HG02884 (cell line): ENCODE data around the gene NOTCH4.
"Not testable (repeated sequence)": the region's sequence is repeated elsewhere in the genome, so short reads cannot be mapped to it uniquely, and the experiment has no call there.

Source experiments
- ATAC-seq: cut with Tn5 transposase; IDR thresholded peaks from one replicate; pipeline ENCODE4 v1.9.1; 2021; ENCODE audit warnings: mild to moderate bottlenecking, moderate library complexity; ENCODE audit not compliant: unreplicated experiment

NOTCH4 gene

GRCh38 chr6:32223258-32224235, at the start of gene NOTCH4:
Gene NOTCH4, minus strand, starts transcription at chr6:32224067. Its CDS starts 139 bp downstream, at chr6:32223928.
- ATAC-seq = no peak

DNA sequence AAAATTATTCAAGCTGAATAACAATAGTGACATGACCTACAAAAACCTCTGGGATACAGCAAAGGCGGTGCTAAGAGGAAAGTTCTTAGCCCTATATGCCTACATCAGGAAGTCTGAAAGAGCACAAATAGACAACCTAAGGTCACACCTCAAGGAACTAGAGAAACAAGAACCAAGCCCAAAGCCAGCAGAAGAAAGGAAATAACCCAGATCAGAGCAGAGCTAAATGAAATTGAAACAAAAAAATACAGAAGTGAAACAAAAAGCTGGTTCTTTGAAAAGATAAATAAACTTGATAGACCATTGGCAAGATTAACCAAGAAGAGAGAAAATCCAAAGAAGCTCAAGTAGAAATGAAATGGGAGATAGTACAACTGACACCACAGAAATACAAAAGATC, 47.6 kb upstream of the NOTCH4 start:
- no peak for ATAC-seq

DNA sequence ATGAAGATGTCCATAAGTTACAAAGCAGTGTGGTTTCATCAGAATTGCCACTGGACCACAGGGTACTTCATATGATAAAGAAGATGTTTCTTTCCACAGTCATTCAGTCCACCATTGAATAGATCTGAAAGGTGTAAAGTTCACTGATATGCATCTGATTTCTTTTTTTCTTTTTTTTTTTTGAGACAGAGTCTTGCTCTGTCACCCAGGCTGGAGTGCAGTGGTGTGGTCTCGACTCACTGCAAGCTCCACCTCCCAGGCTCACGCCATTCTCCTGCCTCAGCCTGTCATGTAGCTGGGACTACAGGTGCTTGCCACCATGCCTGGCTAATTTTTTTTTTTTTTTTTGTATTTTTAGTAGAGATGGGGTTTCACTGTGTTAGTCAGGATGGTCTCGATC, 44.6 kb upstream of the NOTCH4 start:
- not testable (repeated sequence) for ATAC-seq

DNA sequence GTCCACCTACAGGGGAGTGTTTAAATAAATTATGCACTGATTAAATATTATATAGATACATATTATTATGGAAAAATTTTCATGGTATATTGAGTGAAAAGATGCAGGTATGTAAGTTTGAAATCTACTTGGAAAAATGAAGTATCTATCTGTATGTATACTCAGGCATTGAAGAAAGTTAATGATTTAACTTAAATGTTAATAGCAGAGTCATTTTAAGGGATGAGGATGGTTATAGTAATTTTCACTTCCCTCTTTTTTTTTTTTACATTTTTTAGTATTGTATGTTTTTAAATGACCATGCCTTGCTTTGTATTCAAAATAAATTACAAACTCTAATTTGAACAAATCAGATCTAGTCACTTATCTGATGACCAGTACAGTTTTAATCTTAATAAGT, 43.2 kb upstream of the NOTCH4 start:
- ATAC-seq = no peak

GRCh38 chr6:32257262-32257661, 33.4 kb upstream of the NOTCH4 start:
- ATAC-seq = not testable (repeated sequence)

DNA sequence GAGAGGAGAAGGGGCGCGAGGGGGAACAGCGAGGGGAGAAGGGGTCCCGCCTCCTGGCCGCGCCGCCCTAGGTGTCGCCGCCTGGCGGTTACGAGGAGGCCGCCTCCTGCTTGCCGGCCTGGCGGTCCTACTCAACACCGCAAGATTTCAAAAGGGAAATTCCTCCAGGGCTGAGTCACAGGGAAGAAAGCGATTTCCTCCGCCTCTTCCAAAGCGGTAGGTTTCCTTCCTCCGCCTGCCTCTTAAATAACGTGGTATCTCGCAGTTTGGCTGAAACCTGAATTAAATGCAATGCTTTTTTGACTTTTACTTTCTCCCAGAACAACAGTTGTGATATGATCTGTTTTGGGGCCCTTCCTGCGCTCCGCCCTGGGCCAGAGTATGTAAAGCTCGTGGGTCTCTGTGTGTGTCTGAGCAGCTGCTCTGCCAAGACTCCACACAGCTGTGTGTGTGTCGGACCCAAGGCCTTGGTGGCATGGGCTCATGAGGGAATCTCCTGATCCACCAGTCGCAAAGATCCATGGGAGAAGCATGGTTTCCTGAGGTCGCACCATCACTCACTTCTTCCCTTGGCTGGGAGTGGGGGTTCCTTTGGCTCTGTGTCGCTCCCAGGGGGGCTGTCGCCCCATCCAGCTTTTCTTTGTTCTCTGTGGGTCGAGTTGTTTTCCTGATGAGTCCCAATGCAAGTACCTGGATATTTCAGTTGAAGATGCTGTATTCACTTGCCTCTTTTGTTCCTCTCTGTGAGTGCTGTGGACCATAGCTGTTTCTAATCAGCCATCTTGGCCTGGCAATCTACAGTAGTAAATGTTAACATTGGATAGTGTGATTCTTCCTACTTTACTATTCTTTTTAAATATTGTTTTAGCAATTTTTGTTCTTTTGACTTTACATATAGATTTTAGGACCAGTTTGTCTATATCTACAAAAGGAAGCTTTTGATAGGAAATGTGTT, 31.6 kb upstream of the NOTCH4 start:
- ATAC-seq = no peak

DNA sequence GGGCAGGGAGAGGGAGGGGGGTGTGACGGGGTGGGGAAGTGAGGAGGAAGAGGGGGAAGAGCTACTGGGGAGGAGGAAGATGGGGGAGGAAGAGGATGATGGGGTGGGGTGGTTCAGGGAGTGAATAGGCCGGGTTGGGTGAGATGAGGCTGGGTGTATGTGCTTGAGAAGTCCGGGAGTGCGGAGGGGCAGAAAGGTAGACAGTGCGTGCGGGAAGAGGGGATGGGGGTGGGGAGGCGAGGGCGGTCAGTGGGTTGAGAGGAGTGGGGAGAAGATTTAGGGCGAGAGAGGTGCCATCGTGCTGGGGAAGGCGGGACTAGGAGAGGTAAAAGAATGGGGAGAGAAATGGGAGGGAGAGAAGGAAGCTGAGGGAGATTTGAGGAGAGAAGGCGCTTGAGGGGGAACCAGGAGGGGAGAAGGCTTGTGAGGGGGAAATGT, 30.9 kb upstream of the NOTCH4 start:
- no peak for ATAC-seq

GRCh38 chr6:32252331-32253009, 28.6 kb upstream of the NOTCH4 start:
- no peak for ATAC-seq

DNA sequence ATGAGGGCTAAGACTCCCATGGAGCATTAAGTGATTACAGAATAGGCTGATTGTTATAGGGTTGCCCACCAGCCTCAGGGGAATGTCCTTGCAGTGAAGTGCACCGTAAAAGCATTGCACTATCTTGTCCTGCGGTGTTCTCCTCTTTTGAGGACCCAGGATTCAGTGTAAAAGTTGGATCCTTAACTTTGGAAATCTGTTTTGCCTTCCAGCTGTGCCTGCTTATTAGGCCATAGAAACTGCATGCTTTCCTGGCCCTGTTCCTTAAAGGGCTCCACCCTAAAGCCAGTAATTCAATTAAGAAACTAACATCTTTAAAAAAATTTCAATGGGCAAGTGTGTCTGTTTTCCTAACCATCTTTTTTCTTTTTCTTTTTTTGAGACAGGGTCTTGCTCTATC, 25.4 kb upstream of the NOTCH4 start:
- no peak for ATAC-seq

- ATAC-seq = no peak
Measured at GRCh38 chr6:32247401-32247800, 23.5 kb upstream of the NOTCH4 start.

GRCh38 chr6:32244946-32245398, 21.1 kb upstream of the NOTCH4 start:
- no peak for ATAC-seq

- no peak for ATAC-seq
Measured at GRCh38 chr6:32244270-32244669, 20.4 kb upstream of the NOTCH4 start.

GRCh38 chr6:32242318-32242813, 18.5 kb upstream of the NOTCH4 start:
- not testable (repeated sequence) for ATAC-seq

GRCh38 chr6:32240686-32241085, 16.8 kb upstream of the NOTCH4 start:
- no peak for ATAC-seq

DNA sequence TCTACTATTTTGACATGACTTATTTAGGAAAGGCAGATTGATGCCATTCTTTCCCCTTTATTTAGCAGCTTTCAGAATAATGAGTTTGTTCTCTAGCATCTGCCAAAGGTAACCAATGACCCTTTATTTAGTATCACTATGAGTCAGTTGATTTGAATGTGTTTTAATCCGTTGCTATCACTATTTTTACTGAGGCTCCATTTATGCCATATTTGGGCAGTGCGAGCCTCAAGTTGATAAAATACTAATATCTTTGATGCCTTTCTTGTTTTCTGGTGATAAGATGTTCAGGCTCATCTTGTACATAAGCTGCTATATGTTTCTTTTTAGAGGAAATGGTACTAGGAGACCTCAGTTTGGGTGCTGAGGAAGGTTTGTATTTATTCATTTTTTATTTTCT, 15.6 kb upstream of the NOTCH4 start:
- no peak for ATAC-seq

GRCh38 chr6:32234934-32235333, 11.1 kb upstream of the NOTCH4 start:
- ATAC-seq = no peak

GRCh38 chr6:32226434-32226833, 2.6 kb upstream of the NOTCH4 start:
- no peak for ATAC-seq

- no peak for ATAC-seq
Measured at GRCh38 chr6:32224696-32225095, 829 bp upstream of the NOTCH4 start.

- no peak for ATAC-seq
Measured at GRCh38 chr6:32222333-32223230, 1.3 kb downstream of the NOTCH4 start.

DNA sequence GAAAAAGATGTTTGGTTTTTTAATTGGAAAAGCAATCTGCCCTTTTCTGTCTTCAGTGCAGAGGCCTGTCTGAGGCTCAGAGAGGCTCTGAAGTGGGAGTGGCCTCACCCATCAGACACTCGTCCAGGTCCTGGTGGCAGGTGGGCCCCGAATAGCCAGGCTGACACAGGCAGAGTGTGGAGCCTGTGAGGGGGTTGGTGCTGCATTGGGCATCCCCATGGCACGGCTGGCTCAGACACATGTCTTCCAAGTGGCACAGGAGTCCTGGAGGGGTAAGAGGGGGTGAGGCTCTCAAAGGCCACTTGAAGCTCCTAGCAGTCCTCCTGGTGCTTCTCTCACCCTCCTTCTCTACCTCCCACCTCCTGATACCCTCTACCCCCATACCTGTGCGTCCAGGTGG, 3.8 kb downstream of the NOTCH4 start:
- no peak for ATAC-seq
